Keratinocyte (primary cell): ENCODE data around the gene PKN2. TPM values are rescaled to one million over a fixed set of nuclear protein-coding genes. Genes with fewer than 3 reads are reported as not detected.

Experiments used
- DNase-seq: peaks from one replicate; pipeline ENCODE4 v3.0.0-alpha.2; 2011; ENCODE audit warnings: low read depth, missing footprints, low spot score
- FAIRE-seq: peaks from 2 replicates; lab custom pipeline; 2011; peaks lifted over from hg19 to GRCh38; lab: Jason Lieb, UNC
- H2AFZ ChIP-seq: 2 replicates; pipeline ENCODE4 v1.6.0; 2012; ENCODE audit warnings: low read length, control low read depth, inconsistent platforms; ENCODE audit not compliant: control insufficient read depth
- H3K27ac ChIP-seq: 2 replicates; pipeline ENCODE4 v1.5.1; 2011; ENCODE audit warnings: low read length; ENCODE audit not compliant: control insufficient read depth, insufficient read depth
- H3K27me3 ChIP-seq: 3 replicates; pipeline ENCODE4 v1.6.0; 2011; ENCODE audit warnings: low read length; ENCODE audit not compliant: control insufficient read depth, insufficient read depth; ENCODE audit errors: extremely low read depth
- H3K36me3 ChIP-seq, 2 experiments: 2 replicates in 1 of 2; 3 replicates in 1 of 2; pipeline ENCODE4 v1.5.1; 2011; ENCODE audit warnings: low read length in 2 of 2, mild to moderate bottlenecking in 1 of 2; ENCODE audit not compliant: control insufficient read depth in 2 of 2, insufficient read depth in 2 of 2; ENCODE audit errors: extremely low read depth in 1 of 2
- H3K4me1 ChIP-seq: 3 replicates; pipeline ENCODE4 v1.5.1; 2011; ENCODE audit warnings: low read length; ENCODE audit not compliant: control insufficient read depth, insufficient read depth; ENCODE audit errors: extremely low read depth
- H3K4me2 ChIP-seq: 3 replicates; pipeline ENCODE4 v1.6.0; 2011; ENCODE audit warnings: low read depth, low read length; ENCODE audit not compliant: control insufficient read depth, insufficient read depth; ENCODE audit errors: extremely low read depth
- H3K4me3 ChIP-seq, 3 experiments: fragments of 200-600 bp in 1 of 3; sonication (generic) in 1 of 3; 2 replicates in 2 of 3; 3 replicates in 1 of 3; pipeline ENCODE4 v1.5.1; 2011 to 2016; ENCODE audit warnings: low read length in 3 of 3, mild to moderate bottlenecking in 3 of 3, control low read depth in 2 of 3, inconsistent platforms in 1 of 3, low read depth in 1 of 3, mixed read lengths in 1 of 3, mixed run types in 1 of 3, moderate library complexity in 1 of 3; ENCODE audit not compliant: control insufficient read depth in 2 of 3, insufficient read depth in 2 of 3; ENCODE audit errors: extremely low read depth in 1 of 3
- H3K79me2 ChIP-seq: 2 replicates; pipeline ENCODE4 v1.6.0; 2012; ENCODE audit warnings: low read length; ENCODE audit not compliant: control insufficient read depth, insufficient read depth
- H3K9ac ChIP-seq: 3 replicates; pipeline ENCODE4 v1.6.0; 2011; ENCODE audit warnings: low read length; ENCODE audit not compliant: control insufficient read depth, insufficient read depth; ENCODE audit errors: extremely low read depth
- H3K9me1 ChIP-seq: 3 replicates; pipeline ENCODE4 v1.6.0; 2011; ENCODE audit warnings: low read length; ENCODE audit not compliant: control insufficient read depth, insufficient read depth; ENCODE audit errors: extremely low read depth
- H3K9me3 ChIP-seq: 2 replicates; pipeline ENCODE4 v1.5.1; 2012; ENCODE audit warnings: low read depth, low read length; ENCODE audit not compliant: control insufficient read depth
- H4K20me1 ChIP-seq: 3 replicates; pipeline ENCODE4 v1.6.0; 2011; ENCODE audit warnings: low read length; ENCODE audit not compliant: control insufficient read depth, insufficient read depth; ENCODE audit errors: extremely low read depth
- EZH2 ChIP-seq: IDR thresholded peaks from one replicate; pipeline ENCODE4 v1.6.1; 2012; ENCODE audit warnings: inconsistent platforms, mild to moderate bottlenecking, low read length, moderate library complexity
- dilution Hi-C: fragments of 300-500 bp; cut with MboI; formaldehyde crosslinking; loops from one replicate; pipeline ENCODE4 v1.7.0; 2020; ENCODE audit warnings: low sequenced_read_pairs; ENCODE audit not compliant: extremely low pct_ligation_motif_present
- polyA plus RNA-seq, 5 experiments: library from polyadenylated mRNA; depleted of rRNA in 3 of 5; stranded (reverse) in 3 of 5; stranded (forward) in 1 of 5; unstranded in 1 of 5; fragments of >200 nt; gene quantifications; 1 replicate in 1 of 5; 2 replicates in 3 of 5; 3 replicates in 1 of 5; pipeline versions ENCODE4 v1.2.1 to v1.2.3, GENCODE V29; 2011 to 2012; ENCODE audit warnings: missing spikeins in 2 of 5, low read depth in 1 of 5, low replicate concordance in 1 of 5
- TF ChIP-seq, protein P1 (sequence below), 3 experiments: IDR thresholded peaks in 1 of 3; conservative IDR thresholded peaks in 1 of 3; optimal IDR thresholded peaks in 1 of 3; 2 replicates in 2 of 3; 3 replicates in 1 of 3; pipeline versions ENCODE3 to v1.5.1; 2011; ENCODE audit warnings: low read length in 3 of 3, mild to moderate bottlenecking in 3 of 3, moderate library complexity in 2 of 3, control low read depth in 1 of 3, inconsistent platforms in 1 of 3; ENCODE audit not compliant: insufficient read depth in 2 of 3; ENCODE audit errors: extremely low read depth in 1 of 3

Gene PKN2
- polyA plus RNA-seq, 1 donor (not counting 4 experiments of a cell fraction or from before 2014, with no cell fraction given): 30.8 TPM

DNA sequence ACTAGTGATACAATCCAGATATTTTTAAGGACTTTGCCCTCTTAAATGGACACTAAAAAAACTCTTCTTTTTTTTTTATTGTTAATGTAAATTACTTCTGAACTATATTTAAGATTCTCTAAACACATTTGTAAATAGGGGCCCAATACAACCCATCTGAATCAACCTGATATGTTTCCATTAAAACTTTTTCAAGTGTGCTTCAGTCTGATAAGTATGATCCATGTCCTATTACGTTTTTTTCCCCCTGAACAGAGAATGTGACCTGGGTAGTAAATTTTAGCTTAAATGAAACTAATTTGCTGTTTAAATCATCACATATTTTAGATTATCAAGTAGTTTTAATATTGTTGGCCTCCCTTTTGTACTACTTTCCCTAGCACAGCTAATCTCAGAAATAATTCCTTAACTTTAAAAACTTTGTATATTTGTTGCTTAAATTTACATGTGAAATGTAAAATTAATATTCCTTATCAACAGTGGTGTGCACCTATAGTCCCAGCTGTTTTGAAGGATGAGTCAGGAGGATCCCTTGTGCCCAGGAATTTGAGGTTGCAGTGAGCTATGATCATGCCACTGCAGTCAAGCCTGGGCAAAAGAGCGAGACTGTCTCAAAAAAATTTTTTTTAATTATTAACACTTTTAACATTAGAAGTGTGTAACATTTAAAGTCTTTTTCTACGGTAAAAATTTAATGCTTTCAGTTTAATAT, 3.0 kb upstream of the PKN2 start:
- H3K27ac ChIP-seq: no peak overlapping the region
- H4K20me1 ChIP-seq: no peaks in the 10 kb centered on the region
- no peaks in the 10 kb centered on the region for H3K27me3 ChIP-seq
- H3K9me3 ChIP-seq: no peaks in the 10 kb centered on the region
- H3K4me1 ChIP-seq: peaks cover 14% of the 10 kb centered on the region
- DNase-seq (no peak), FAIRE-seq (no peak)
- no peak overlapping the region for H2AFZ ChIP-seq
- no peaks in the 10 kb centered on the region for H3K9me1 ChIP-seq
- H3K4me2 ChIP-seq: peak overlapping the region; percentile 33
- H3K4me3 ChIP-seq: no peak overlapping the region
- no peaks in the 10 kb centered on the region for H3K36me3 ChIP-seq
- peaks cover 14% of the 10 kb centered on the region for H3K79me2 ChIP-seq
- no peak overlapping the region for H3K9ac ChIP-seq
- dilution Hi-C loops: no loop called here
- no peak for TF ChIP-seq EZH2

DNA sequence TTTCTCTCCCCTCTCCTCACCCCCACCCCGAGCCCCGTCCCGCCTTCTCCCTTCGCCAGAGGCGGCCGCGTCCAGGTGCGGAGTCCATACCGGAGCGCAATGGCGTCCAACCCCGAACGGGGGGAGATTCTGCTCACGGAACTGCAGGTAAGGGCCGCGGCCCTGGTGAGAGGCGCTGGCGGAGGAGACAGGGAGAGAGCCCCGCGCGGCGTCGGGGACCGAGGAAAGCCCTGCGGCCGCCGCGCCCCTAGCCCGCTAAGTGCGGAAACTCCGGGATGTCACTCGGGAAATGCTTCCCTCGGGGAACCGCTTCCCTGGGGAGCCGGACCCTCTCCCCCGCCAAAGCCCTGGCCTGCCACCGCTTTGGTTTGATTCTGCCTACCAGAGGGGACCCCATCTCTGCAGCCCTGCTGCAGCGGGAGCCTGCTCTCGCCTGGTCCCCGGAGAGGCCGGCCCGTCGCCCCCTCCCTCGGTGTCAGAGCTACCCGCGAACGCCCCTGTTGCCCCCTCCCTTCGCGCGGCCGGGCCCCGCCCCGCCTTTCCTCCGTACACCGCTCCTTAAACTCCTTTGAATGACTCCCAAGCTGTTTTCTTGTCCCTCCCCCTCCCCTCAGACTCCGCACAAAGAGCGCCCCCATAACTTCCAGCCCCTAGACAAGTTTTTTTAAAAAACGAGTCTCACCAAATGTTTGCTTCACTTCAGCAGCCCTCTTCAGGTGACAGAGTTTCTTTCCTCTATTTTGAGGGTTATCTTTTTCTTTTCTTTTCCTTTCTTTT, 597 bp downstream of the PKN2 start:
- FAIRE-seq (no peak), DNase-seq (no peak)
- Histone ChIP-seq H3K9me1 (no peaks in the 10 kb centered on the region), H3K36me3 (no peaks in the 10 kb centered on the region), H3K27me3 (no peaks in the 10 kb centered on the region), H2AFZ (peak overlapping the region; percentile 78), H3K4me3 (peak overlapping the region; percentile 75 to 99 (median 91)), H3K4me1 (peaks cover 21% of the 10 kb centered on the region), H3K4me2 (peak overlapping the region; percentile 92), H3K9me3 (no peaks in the 10 kb centered on the region), H3K9ac (peak overlapping the region; percentile 86), H3K79me2 (peaks cover 46% of the 10 kb centered on the region), H4K20me1 (no peaks in the 10 kb centered on the region), H3K27ac (peak overlapping the region; percentile 78)
- TF ChIP-seq, protein P1, sequence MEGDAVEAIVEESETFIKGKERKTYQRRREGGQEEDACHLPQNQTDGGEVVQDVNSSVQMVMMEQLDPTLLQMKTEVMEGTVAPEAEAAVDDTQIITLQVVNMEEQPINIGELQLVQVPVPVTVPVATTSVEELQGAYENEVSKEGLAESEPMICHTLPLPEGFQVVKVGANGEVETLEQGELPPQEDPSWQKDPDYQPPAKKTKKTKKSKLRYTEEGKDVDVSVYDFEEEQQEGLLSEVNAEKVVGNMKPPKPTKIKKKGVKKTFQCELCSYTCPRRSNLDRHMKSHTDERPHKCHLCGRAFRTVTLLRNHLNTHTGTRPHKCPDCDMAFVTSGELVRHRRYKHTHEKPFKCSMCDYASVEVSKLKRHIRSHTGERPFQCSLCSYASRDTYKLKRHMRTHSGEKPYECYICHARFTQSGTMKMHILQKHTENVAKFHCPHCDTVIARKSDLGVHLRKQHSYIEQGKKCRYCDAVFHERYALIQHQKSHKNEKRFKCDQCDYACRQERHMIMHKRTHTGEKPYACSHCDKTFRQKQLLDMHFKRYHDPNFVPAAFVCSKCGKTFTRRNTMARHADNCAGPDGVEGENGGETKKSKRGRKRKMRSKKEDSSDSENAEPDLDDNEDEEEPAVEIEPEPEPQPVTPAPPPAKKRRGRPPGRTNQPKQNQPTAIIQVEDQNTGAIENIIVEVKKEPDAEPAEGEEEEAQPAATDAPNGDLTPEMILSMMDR (optimal IDR thresholded peaks at IDR 0.05 in 1 of 3, IDR thresholded peaks at IDR 0.05 in 1 of 3, conservative IDR thresholded peaks at IDR 0.05 in 1 of 3; ENCODE audit: extremely low read depth in 1 of 3, insufficient read depth in 2 of 3, low read length in 3 of 3): peak in 1 of 3 experiments; percentile 1
- TF ChIP-seq EZH2: no peak
- dilution Hi-C loops: no loop called here
